Measurements from ENCODE around the gene OR4K5.
A peak's percentile ranks its signal among the peaks of the same experiment; 100 is the strongest.

Gene OR4K5

GRCh38 chr14:19902409-19902808 is 18.0 kb upstream of the OR4K5 start:
- CTCF ChIA-PET, result no interaction called here
- no peak overlapping the region for H3K27ac ChIP-seq
- DNase-seq (ENCODE audit: low spot score), result no peak
- POLR2A ChIA-PET (ENCODE audit: low non-redundant PET), result no interaction called here
- no peak for TF ChIP-seq CTCF (conservative IDR thresholded peaks at IDR 0.05; ENCODE audit: low read depth)

- TF ChIP-seq CTCF (conservative IDR thresholded peaks at IDR 0.05; ENCODE audit: low read depth), result no peak
- ChIA-PET CTCF (no interaction called here), POLR2A (ENCODE audit: low non-redundant PET) (no interaction called here)
- H3K27ac ChIP-seq, result no peak overlapping the region
- no peak for DNase-seq (ENCODE audit: low spot score)
Observed at GRCh38 chr14:19906665-19907064, 13.7 kb upstream of the OR4K5 start.

- CTCF ChIA-PET, result no interaction called here
Observed at GRCh38 chr14:19911114-19911513, 9.3 kb upstream of the OR4K5 start.

DNA sequence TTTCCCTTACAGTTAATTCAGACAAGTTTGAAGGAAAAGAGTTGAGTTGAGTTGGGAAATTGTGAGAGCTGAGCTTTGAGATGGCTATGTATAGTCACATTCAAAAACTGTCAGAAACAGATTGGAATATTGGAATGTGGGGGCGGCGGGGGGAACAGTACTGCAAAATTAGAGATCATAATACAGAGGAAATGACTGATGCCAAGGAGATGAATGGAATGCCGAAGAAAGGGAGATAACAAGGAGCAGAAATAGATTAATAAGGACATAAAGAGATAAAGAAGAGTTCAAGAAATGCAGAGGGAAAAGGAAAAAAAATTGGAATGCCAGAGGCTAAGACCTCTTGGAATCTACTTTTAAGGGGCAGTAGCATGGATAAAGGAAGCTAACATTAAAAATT is 3.2 kb upstream of the OR4K5 start:
- CTCF ChIA-PET, result no interaction called here
- no peak for TF ChIP-seq CTCF (conservative IDR thresholded peaks at IDR 0.05; ENCODE audit: low read depth)
- no peak for DNase-seq (ENCODE audit: low spot score)
- POLR2A ChIA-PET (ENCODE audit: low non-redundant PET), result no interaction called here
- no peak overlapping the region for H3K27ac ChIP-seq

More at GRCh38 chr14:19911114-19911513, 9.3 kb upstream of the OR4K5 start:
- no peak overlapping the region for H3K27ac ChIP-seq
- POLR2A ChIA-PET (ENCODE audit: low non-redundant PET), result no interaction called here
- no peak for DNase-seq (ENCODE audit: low spot score)
- no peak for TF ChIP-seq CTCF (conservative IDR thresholded peaks at IDR 0.05; ENCODE audit: low read depth)

- no peak overlapping the region for H3K27ac ChIP-seq
- POLR2A ChIA-PET (ENCODE audit: low non-redundant PET), result no interaction called here
- CTCF ChIA-PET, result no interaction called here
- DNase-seq (ENCODE audit: low spot score), result no peak
- TF ChIP-seq CTCF (conservative IDR thresholded peaks at IDR 0.05; ENCODE audit: low read depth), result no peak
Observed at GRCh38 chr14:19917955-19918518, 2.4 kb upstream of the OR4K5 start.

GRCh38 chr14:19918553-19919264 is 1.7 kb upstream of the OR4K5 start:
- no peak overlapping the region for H3K27ac ChIP-seq
- no peak for TF ChIP-seq CTCF (conservative IDR thresholded peaks at IDR 0.05; ENCODE audit: low read depth)
- DNase-seq (ENCODE audit: low spot score), result peak; percentile 10
- POLR2A ChIA-PET (ENCODE audit: low non-redundant PET), result no interaction called here
- CTCF ChIA-PET, result no interaction called here
